ENCODE measurements around the gene ANKRD13A.
"Not testable (repeated sequence)": the region's sequence is repeated elsewhere in the genome, so short reads cannot be mapped to it uniquely, and the experiment has no call there.

The ANKRD13A gene

GRCh38 chr12:110046451-110047187, 47.4 kb downstream of the ANKRD13A start:
- no peak for FAIRE-seq
- DNase-seq (ENCODE audit: insufficient read length, low spot score): no peak

GRCh38 chr12:110047297-110047940, 48.2 kb downstream of the ANKRD13A start:
- DNase-seq (ENCODE audit: insufficient read length, low spot score): no peak
- FAIRE-seq: no peak

DNA sequence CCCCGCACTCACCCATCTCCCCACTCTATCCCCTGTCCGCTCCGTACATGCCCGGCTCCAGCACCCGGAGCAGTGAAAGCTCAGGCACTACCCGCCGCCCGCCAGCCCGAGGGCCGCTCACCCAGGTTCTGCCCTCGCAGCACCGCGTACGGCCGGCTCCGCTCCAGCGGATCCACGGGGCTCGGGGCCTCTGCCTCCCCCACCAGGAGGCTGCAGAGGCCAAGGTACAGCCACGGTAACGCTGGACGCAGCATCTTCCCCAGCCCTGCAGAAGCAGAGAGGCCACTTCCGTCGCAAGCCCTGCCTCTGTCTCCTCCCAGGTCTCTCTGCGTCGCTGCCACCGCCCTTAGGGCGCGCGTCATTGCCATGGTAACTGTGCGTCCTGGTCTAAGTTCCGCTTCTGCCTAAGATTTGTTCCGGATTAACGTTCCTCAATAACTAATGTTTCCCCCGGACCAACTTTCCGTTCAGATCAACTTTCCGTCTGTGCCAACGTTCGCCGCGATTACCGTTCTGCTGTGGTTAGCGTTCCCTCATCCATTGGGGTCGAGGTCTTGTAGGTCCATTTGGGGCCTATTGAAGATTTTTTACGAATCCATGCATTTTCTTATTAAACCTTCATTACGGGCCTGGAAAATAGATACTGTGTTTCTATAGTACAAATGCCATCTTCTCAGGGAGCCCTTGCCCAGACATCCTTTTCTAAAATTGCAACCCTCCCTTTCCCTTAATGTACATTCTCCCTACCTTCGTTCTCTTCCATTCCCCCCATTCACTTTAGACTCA, 49.2 kb downstream of the ANKRD13A start, which contains the start of gene C12orf76:
Gene C12orf76 (minus strand): TSS at position 281 of the 786 bp plus-strand sequence. CDS start 27 bp downstream, at position 254.
- FAIRE-seq (peak; percentile 98), DNase-seq (ENCODE audit: insufficient read length, low spot score) (peak; percentile 87)

- FAIRE-seq: peak; percentile 59
- not testable (repeated sequence) for DNase-seq (ENCODE audit: insufficient read length, low spot score)
Measured at GRCh38 chr12:110049034-110049433, 49.8 kb downstream of the ANKRD13A start.

DNA sequence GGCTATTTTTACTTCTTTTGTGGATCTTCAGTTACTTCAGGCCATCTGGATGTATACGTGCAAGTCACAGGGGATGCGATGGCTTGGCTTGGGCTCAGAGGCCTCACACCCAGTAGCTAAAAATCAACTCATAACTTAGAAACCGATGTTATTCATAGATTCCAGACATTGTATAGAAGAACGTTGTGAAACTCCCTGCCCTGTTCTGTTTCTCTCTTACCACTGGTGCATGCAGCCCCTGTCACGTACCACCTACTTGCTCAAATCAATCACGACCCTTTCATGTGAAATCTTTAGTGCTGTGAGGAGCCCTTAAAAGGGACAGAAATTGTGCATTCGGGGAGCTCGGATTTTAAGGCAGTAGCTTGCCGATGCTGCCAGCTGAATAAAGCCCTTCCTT, 50.4 kb downstream of the ANKRD13A start:
- not testable (repeated sequence) for DNase-seq (ENCODE audit: insufficient read length, low spot score); FAIRE-seq

- no peak for FAIRE-seq
- DNase-seq (ENCODE audit: insufficient read length, low spot score): no peak
Measured at GRCh38 chr12:110050927-110051326, 51.7 kb downstream of the ANKRD13A start.

- FAIRE-seq; DNase-seq (ENCODE audit: insufficient read length, low spot score): not testable (repeated sequence)
Measured at GRCh38 chr12:110055375-110056352, 56.4 kb downstream of the ANKRD13A start.

DNA sequence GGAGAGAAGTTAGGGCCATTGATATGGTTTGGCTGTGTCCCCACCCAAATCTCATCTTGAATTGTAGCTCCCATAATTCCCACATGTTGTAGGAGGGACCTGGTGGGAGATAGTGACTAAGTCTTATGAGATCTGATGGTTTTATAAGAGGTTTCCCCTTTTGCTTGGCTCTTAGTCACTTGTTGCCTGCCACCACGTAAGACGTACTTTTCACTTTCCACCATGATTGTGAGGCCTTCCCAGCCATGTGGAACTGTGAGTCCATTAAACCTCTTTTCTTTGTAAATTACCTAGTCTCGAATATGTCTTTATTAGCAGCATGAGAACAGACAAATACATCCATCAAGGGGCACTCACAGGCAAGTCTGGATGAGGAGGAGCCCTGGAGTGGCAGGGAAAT, 57.4 kb downstream of the ANKRD13A start:
- not testable (repeated sequence) for FAIRE-seq; DNase-seq (ENCODE audit: insufficient read length, low spot score)

DNA sequence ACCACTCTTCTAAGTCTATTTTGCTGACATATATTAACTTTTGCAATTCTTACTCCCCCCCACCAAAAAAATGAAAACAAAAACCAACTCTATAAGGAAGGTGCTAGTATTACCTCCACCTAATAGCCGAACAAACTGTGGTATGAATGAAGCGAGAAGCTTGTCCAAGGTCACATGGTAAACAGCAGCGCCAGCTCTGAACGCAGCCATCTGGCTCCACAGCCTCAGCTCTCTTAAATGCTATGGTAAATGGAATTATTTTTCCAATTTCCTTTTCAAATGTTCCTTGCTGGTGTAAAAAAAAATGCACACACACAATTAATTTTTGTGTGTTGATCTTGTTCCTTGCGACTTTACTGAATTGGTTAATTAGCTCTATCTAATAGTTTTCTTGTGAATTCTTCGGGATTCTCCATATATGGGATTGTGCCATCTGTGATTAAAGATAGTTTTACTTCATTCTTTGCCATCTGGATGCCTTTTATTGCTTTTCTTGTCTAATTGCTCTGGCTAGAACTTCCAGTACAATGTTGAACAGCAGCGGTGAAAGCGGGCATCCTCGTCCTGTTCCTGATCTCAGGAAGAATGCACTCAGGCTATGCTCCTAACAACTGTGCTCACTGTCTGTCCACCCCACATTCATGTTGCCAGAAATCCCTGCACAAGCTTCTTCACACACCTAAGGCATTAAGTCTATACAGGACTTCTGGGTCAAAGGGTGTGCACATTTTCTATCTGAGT, 59.8 kb downstream of the ANKRD13A start:
- no peak for DNase-seq (ENCODE audit: insufficient read length, low spot score)
- no peak for FAIRE-seq

DNA sequence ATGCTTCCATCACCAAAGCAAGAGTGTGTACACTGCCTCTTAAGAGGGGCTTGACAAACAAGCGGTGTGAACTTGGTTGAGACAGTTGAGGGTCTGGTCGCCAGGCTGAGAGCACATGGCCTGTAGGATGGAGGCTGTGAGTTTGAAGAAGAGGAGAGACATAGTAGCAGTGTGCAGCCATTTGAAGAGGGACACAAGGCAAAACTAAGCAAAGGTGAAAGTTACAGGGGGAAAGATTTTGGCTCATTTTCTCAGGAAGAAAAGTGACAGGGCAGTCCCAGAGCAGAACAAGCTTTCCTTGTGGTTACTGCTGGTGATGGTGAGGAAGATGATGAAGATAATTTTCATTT, 60.4 kb downstream of the ANKRD13A start:
- FAIRE-seq: no peak
- DNase-seq (ENCODE audit: insufficient read length, low spot score): no peak

- FAIRE-seq: no peak
- DNase-seq (ENCODE audit: insufficient read length, low spot score): no peak
Measured at GRCh38 chr12:110062241-110062640, 63.0 kb downstream of the ANKRD13A start.

- FAIRE-seq: no peak
- DNase-seq (ENCODE audit: insufficient read length, low spot score): no peak
Measured at GRCh38 chr12:110065540-110065939, 66.3 kb downstream of the ANKRD13A start.

GRCh38 chr12:110067531-110067930, 68.3 kb downstream of the ANKRD13A start:
- no peak for FAIRE-seq

GRCh38 chr12:110068115-110068514, 68.9 kb downstream of the ANKRD13A start:
- not testable (repeated sequence) for FAIRE-seq

More at GRCh38 chr12:110067531-110067930, 68.3 kb downstream of the ANKRD13A start:
- DNase-seq (ENCODE audit: insufficient read length, low spot score): no peak

DNA sequence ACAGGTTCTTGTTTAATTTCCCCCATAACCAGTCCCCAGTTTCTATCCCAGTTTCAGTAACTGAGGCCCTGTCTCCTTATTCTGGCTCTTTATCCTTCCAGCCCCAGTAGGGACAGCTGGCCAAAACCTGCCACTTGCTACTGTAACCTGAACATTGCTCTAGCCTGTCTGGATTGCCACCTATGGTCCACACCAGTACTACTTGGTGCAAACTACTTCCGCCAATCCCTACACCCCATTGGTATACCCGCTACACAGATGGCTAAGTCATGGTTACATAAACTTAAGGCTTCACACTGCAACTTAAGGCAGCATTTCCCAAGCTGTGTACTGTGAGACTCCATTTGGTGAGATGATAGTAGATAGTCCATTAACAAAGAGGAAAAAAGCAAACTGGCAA, 69.4 kb downstream of the ANKRD13A start:
- FAIRE-seq: no peak
- DNase-seq (ENCODE audit: insufficient read length, low spot score): no peak

More at GRCh38 chr12:110068115-110068514, 68.9 kb downstream of the ANKRD13A start:
- DNase-seq (ENCODE audit: insufficient read length, low spot score): not testable (repeated sequence)

DNA sequence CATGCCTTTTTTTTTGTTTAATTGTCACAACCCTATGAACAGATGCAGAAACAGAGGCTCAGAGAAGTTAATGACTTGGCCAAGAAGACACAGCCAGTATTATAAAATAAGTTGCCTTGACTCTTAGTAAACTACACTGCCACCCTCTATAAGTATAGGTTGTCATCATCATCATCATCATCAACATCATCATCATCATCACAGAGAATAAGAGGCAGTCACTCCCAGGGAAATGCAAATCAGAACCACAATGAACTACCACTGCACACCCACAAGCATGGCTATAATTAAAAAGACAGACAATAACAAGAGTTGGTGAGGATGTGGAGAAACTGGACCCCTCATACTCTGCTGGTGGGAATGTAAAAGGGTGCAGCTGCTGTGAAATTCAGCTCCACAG, 72.3 kb downstream of the ANKRD13A start:
- FAIRE-seq (no peak), DNase-seq (ENCODE audit: insufficient read length, low spot score) (no peak)

DNA sequence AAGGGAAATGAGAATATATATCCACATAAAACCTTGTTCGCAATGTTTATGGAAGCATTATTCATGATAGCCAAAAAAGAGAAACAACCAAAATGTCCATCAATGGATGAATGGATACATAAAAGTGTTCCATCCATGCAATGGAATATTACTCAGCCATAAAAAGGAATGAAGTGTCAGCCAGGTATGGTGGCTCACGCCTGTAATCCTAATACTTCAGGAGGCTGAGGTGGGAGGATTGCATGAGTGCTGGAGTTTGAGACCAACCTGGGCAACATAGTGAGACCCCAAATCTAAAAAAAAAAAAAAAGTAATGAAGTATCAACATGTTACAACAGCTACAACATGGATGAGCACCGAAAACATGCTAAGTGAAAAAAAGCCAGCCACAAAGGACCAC, 72.7 kb downstream of the ANKRD13A start:
- DNase-seq (ENCODE audit: insufficient read length, low spot score): no peak
- FAIRE-seq: no peak

DNA sequence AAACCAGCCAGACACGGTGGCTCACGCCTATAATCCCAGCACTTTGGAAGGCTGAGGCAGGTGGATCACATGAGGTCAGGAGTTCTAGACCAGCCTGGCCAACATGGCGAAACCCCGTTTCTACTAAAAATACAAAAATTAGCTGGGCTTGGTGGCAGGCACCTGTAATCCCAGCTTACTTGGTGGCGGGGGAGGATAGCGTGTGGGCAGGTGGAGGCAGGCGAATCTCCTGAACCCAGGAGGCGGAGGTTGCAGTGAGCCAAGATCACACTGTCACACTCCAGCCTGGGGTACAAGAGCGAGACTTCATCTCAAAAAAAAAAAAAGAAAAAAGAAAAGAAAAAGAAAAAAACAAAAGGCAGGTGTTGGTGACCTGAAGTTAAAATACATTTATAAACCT, 73.4 kb downstream of the ANKRD13A start:
- not testable (repeated sequence) for DNase-seq (ENCODE audit: insufficient read length, low spot score); FAIRE-seq
